ENCODE measurements around the gene PLD3.

DNA sequence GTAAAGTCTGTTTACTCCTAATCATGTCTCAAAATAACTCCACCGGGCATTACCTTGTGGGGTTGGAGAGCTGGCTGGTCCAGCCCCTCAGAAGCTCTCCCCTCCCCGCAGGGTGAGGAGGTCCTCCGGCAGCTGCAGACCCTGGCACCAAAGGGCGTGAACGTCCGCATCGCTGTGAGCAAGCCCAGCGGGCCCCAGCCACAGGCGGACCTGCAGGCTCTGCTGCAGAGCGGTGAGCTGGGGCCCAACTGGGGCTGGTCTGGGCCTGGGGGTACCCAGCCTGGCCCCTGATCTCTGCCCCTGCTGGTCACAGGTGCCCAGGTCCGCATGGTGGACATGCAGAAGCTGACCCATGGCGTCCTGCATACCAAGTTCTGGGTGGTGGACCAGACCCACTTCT, 21.3 kb downstream of the PLD3 start:
- TF ChIP-seq GATA3 (IDR thresholded peaks at IDR 0.05; ENCODE audit: low read depth, low read length) (no peak), GATA2 (IDR thresholded peaks at IDR 0.05; ENCODE audit: low read depth, low read length) (no peak)
